Gastrocnemius medialis (tissue), 4 donors: ENCODE measurements around the gene PIBF1.

Experiments
- POLR2A ChIP-seq, 2 donors: fragments of 450-650 bp; IDR thresholded peaks; one replicate each; pipeline ENCODE4 v1.6.1; 2017; ENCODE audit warnings: antibody characterized with exemption in 2 of 2, mild to moderate bottlenecking in 2 of 2, moderate library complexity in 2 of 2
- TF ChIP-seq, protein P1 (sequence below), 5 experiments: fragments of 450-650 bp in 3 of 5; fragments of 200-600 bp in 2 of 5; sonication (generic) in 2 of 5; IDR thresholded peaks in 4 of 5; conservative IDR thresholded peaks in 1 of 5; 1 replicate in 4 of 5; 2 replicates in 1 of 5; pipeline ENCODE4 v1.5.1; 2016 to 2019; ENCODE audit warnings: antibody characterized with exemption in 5 of 5, mild to moderate bottlenecking in 3 of 5, moderate library complexity in 3 of 5

DNA sequence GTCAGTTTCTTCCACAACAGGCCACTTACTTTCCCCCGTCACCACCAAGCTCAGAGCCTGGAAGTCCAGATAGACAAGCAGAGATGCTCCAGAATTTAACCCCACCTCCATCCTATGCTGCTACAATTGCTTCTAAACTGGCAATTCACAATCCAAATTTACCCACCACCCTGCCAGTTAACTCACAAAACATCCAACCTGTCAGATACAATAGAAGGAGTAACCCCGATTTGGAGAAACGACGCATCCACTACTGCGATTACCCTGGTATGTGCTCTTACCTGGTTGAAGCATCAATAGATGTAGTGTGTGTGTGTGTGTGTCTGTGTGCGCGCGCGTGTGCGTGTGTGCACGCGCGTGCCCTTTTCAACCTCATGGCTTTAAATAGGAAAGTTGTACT lies 280.5 kb downstream of the PIBF1 start:
- TF ChIP-seq, protein P1, sequence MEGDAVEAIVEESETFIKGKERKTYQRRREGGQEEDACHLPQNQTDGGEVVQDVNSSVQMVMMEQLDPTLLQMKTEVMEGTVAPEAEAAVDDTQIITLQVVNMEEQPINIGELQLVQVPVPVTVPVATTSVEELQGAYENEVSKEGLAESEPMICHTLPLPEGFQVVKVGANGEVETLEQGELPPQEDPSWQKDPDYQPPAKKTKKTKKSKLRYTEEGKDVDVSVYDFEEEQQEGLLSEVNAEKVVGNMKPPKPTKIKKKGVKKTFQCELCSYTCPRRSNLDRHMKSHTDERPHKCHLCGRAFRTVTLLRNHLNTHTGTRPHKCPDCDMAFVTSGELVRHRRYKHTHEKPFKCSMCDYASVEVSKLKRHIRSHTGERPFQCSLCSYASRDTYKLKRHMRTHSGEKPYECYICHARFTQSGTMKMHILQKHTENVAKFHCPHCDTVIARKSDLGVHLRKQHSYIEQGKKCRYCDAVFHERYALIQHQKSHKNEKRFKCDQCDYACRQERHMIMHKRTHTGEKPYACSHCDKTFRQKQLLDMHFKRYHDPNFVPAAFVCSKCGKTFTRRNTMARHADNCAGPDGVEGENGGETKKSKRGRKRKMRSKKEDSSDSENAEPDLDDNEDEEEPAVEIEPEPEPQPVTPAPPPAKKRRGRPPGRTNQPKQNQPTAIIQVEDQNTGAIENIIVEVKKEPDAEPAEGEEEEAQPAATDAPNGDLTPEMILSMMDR (IDR thresholded peaks at IDR 0.05 in 4 of 5, conservative IDR thresholded peaks at IDR 0.05 in 1 of 5) = no peak
- no peak for TF ChIP-seq POLR2A (IDR thresholded peaks at IDR 0.05)
